NCI-H526 (cell line): ENCODE results near the gene FAM227A.
"Not testable (repeated sequence)": the region's sequence is repeated elsewhere in the genome, so short reads cannot be mapped to it uniquely, and the experiment has no call there.

Experiments
- DNase-seq, 2 experiments: peaks; one replicate each; lab custom pipeline; 2025; lab: John Stamatoyannopoulos, UW

FAM227A gene

GRCh38 chr22:38611559-38611958, 44.6 kb downstream of the FAM227A start:
- DNase-seq: no peak

- DNase-seq: no peak
Measured at GRCh38 chr22:38610234-38610633, 46.0 kb downstream of the FAM227A start.

- DNase-seq: no peak
Measured at GRCh38 chr22:38608992-38609750, 47.0 kb downstream of the FAM227A start.

GRCh38 chr22:38607680-38608079, 48.5 kb downstream of the FAM227A start:
- DNase-seq: no peak

GRCh38 chr22:38602166-38602565, 54.0 kb downstream of the FAM227A start:
- DNase-seq: no peak

GRCh38 chr22:38601221-38601764, 54.9 kb downstream of the FAM227A start:
- no peak for DNase-seq

- no peak for DNase-seq
Measured at GRCh38 chr22:38599466-38599865, 56.7 kb downstream of the FAM227A start.

- not testable (repeated sequence) for DNase-seq
Measured at GRCh38 chr22:38582923-38583322, 73.3 kb downstream of the FAM227A start.

GRCh38 chr22:38578505-38578904, 77.7 kb downstream of the FAM227A start:
- DNase-seq: no peak

- peak in 1 of 2 experiments; percentile 52 for DNase-seq
Measured at GRCh38 chr22:38572065-38572464, 84.1 kb downstream of the FAM227A start.

- DNase-seq: peak in 1 of 2 experiments; percentile 56
Measured at GRCh38 chr22:38570779-38571364, 85.3 kb downstream of the FAM227A start.

- DNase-seq: peak; percentile 40 to 93
Measured at GRCh38 chr22:38569972-38570778, 86.0 kb downstream of the FAM227A start, which contains the start of gene DMC1. DMC1 (minus strand) TSS chr22:38570183; CDS start chr22:38568256, 1,927 bp downstream.

- DNase-seq: no peak
Measured at GRCh38 chr22:38569181-38569971, 86.8 kb downstream of the FAM227A start.

- DNase-seq: no peak
Measured at GRCh38 chr22:38567531-38568285, 88.5 kb downstream of the FAM227A start.

- no peak for DNase-seq
Measured at GRCh38 chr22:38566726-38567504, 89.3 kb downstream of the FAM227A start.

- DNase-seq: no peak
Measured at GRCh38 chr22:38565441-38565840, 90.8 kb downstream of the FAM227A start.

GRCh38 chr22:38564669-38565068, 91.5 kb downstream of the FAM227A start:
- DNase-seq: no peak

- DNase-seq: no peak
Measured at GRCh38 chr22:38554281-38554680, 101.9 kb downstream of the FAM227A start.

- DNase-seq: no peak
Measured at GRCh38 chr22:38549101-38549894, 106.9 kb downstream of the FAM227A start.
